Putamen (tissue), 1 donor: ENCODE results near the gene OR51F1.
"Not testable (repeated sequence)": the region's sequence is repeated elsewhere in the genome, so short reads cannot be mapped to it uniquely, and the experiment has no call there.

ENCODE experiments used
- DNase-seq: peaks from one replicate; pipeline ENCODE4 v3.0.0-alpha.2; 2016; ENCODE audit warnings: low spot score

The OR51F1 gene

DNA sequence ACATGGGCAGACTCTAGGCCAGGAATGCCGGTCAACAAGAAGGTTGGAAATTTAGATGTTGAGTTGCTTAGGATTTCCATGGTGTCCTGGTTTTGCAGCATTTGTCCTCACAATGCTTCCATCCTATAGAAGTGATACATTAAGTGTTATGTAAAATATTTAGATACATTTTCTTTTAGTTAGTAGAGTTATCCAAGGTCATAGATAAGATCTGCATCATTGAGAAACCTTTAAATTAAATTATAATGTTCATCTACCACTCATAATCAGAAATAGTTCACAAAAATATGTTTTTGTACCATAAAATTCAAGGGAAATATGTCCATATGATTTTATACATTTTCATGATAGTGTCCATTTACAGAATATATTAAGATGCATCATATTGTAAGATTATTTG, at the start of gene OR51F1:
Gene OR51F1 (minus strand): TSS at position 101 of the 400 bp plus-strand sequence. CDS start 0 bp downstream, at position 101.
- DNase-seq = no peak

DNA sequence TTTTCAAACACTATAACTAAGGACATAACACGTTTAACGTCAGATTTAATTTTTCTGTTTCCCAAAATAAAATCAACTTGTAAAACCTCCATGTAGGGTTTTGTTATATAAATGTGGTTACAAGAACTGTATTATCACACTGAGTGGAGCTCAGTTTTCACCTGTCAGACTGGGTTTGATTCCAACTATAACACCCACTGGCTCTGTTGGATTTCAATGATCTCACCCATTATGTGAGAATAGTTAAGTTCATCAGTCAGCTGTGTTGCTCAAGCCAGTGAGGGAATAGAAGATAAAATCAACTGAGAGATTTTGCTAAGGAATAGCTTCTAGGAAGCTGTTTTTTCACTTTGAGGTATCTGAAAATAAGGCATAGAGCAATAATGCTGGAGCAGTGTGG, 39.5 kb upstream of the OR51F1 start:
- DNase-seq = peak; percentile 61

DNA sequence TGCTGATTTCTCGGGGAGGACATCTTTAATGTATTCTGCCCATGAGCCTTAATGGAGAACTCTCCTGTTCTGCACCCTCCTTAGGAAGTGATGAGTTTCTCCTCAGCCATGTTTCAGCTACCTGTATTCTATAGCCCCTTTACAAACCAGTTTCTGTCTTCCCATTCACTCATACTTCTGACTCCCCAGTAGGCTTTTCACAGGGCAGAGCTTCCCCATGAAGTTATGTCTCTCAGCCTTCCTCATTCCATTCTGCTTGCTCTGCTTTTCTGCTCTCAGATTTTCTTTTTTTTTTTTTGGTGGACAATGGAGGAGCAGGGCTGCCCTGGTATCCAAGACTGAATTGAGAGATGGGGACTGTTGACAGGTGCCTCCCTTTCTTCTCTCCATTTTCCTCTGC, 38.7 kb upstream of the OR51F1 start:
- no peak for DNase-seq

DNA sequence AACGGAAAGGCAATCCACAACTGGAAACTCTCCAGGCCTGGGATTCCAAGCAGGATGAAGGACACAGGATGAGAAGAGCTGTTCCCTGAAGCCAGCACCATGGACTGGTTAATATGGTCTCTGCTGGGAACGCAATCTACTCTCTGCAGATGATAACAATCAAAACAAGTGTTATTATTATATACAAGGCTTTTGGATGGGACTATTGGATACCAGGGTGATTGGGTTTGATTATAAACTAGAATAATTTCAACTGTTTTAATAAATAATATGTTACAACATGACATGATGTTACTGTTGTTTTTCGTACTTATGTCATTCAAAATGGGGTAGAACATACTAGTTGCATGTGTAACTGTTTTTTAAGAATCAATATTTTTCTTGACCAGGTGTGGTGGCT, 34.5 kb upstream of the OR51F1 start, which contains the start of gene OR52R1:
Gene OR52R1 (minus strand): TSS at position 101 of the 400 bp plus-strand sequence. CDS start 0 bp downstream, at position 101.
- DNase-seq = no peak

- not testable (repeated sequence) for DNase-seq
These were observed 31.6 kb upstream of the OR51F1 start for GRCh38 chr11:4801316-4801715.

DNA sequence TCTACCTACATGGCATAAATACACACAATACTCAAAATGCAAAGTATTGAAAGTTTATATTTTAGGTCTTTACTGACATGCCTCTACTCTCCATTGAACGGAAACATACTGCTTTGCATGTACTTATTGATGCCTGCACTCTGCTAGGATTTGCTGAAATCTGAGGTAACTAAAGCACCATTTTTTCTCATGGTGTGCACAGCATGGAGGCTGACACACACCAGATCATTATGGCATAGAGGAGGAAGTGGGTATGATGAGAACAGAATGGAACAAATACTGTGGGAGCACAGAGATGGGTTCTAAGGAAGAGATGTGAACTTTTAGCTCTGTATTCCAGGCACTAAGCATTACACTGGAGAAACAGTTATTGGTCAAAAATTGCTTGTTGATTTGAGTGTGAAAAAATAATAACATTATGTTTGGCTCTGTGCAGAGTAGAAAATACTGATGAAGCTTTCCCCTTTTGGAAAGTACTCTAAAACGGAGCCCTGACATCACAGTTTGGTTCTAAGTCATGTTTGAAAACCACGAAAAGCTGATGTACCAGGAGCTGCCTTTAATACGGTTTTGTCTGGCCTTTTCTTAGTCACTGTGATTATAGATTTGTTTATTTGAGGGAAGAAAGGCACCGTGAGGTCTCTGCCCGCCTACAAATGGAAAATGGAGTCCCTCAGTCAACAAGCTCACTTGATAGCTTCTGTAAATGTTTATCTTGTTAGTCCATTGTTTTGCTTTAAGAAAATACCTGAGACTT, 28.9 kb upstream of the OR51F1 start:
- DNase-seq = no peak

- no peak for DNase-seq
These were observed 27.5 kb upstream of the OR51F1 start for GRCh38 chr11:4797206-4797605.

DNA sequence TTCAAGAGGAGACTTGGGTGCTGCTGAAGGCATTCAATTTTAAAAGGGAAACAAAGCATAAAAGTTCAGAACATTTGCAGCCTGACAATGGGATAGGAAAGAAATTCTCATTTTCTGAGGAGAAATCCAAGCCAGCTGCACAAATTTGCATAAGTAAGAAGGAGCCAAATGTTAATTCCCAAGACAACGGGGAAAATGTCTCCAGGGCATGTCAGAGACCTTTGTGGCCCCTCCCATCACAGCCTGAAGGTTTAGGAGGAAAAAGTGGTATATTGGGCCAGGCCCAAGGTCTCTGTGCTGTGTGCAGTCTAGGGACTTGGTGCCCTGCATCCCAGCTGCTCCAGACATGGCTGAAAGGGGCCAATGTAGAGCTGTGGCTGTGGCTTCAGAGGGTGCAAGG, 12.7 kb upstream of the OR51F1 start:
- DNase-seq = no peak

GRCh38 chr11:4768094-4768493, 1.6 kb downstream of the OR51F1 start:
- DNase-seq = no peak

GRCh38 chr11:4766420-4767043, 3.2 kb downstream of the OR51F1 start:
- no peak for DNase-seq

- no peak for DNase-seq
These were observed 6.6 kb downstream of the OR51F1 start for GRCh38 chr11:4763096-4763495.

DNA sequence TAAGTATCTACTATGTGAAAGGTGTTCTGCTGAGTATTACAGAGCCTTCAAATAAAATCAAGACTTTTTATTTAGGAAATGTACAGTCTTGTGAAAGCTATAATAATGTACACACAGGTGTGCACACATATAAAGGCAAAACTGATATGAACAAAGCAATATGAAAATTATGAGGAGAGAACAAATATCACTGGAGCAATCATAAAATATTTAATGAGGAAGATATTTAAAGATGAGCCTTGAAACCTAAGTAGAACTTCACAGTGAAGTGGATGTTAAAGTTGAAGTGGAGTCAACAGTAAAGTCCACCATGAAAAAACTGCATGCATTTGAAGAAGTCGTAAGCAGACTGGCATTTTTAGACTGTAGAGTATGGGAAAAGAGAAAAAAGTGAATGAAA, 18.5 kb downstream of the OR51F1 start:
- no peak for DNase-seq

DNA sequence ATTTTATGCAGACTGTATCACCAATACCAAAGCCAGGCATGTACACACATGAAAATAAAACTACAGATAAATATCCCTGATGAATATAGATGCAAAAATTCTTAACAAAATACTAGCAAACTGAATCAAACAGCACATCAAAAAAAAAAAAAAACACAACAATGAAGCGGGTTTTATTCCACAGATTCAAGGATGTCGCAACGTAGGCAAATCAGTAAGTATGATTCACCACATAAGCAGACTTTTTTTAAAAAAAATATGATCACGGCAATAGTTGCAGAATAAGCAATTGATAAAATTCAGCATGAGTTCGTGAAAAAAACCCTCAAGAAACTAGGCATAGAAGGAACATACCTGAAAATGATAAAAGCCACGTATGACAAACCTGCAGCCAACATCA, 21.3 kb downstream of the OR51F1 start:
- DNase-seq = no peak

- no peak for DNase-seq
These were observed 29.0 kb downstream of the OR51F1 start for GRCh38 chr11:4740735-4741134.

DNA sequence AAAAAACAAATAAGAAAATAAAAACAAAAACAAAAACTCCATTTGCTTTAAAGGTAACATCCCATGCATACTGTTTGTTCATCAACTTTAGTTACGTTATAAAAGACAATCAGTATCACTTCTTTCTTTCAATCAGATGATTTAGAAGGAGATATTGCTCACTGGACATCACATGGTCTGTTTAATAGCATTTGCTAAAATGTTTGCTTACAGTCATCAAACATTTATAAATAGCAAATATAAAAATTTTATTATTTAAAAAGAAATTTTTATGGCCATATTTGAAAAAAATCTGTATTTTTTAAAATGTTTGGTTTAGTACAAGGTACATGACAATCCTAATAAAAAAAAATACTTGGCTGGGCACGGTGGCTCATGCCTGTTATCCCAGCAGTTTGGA, 42.6 kb downstream of the OR51F1 start:
- DNase-seq = no peak

- not testable (repeated sequence) for DNase-seq
These were observed 46.9 kb downstream of the OR51F1 start for GRCh38 chr11:4722616-4723534.
